Endothelial cell of umbilical vein (primary cell): ENCODE measurements around the gene OCA2. TPM values are rescaled to one million over a fixed set of nuclear protein-coding genes. Genes with fewer than 3 reads are reported as not detected.

ENCODE experiments used
- BruUV-seq: library from RNA; stranded (reverse); fragments of 400-500 nt; replicated peaks from 2 replicates; lab custom pipeline; 2021; lab: Mats Ljungman, UMichigan
- CTCF ChIA-PET: fragments of 300-600, 350-600 bp; sonication (Branson Sonifier 250); formaldehyde crosslinking; loops from one replicate; lab custom pipeline; 2021; ENCODE audit warnings: antibody characterized with exemption, inconsistent platforms; lab: Charles Lee
- POLR2A ChIA-PET: fragments of 300-600, 350-600 bp; sonication (Branson Sonifier 250); formaldehyde crosslinking; loops from one replicate; lab custom pipeline; 2021; ENCODE audit warnings: antibody characterized with exemption, inconsistent platforms; lab: Charles Lee
- DNase-seq: peaks from one replicate; pipeline ENCODE4 v3.0.0-alpha.2; 2011; ENCODE audit warnings: low read depth, low spot score
- FAIRE-seq: peaks from 2 replicates; lab custom pipeline; 2011; peaks lifted over from hg19 to GRCh38; lab: Jason Lieb, UNC
- H2AFZ ChIP-seq: 2 replicates; pipeline ENCODE4 v1.6.0; 2012; ENCODE audit warnings: low read depth, low read length, control low read depth, inconsistent platforms
- H3K27ac ChIP-seq: 2 replicates; pipeline ENCODE4 v1.5.1; 2011; ENCODE audit warnings: low read depth, mild to moderate bottlenecking, control low read depth, low read length, moderate library complexity; ENCODE audit not compliant: insufficient read depth
- H3K27me3 ChIP-seq, 2 experiments: 2 replicates each; pipeline versions ENCODE4 v1.6.0 to v1.6.1; 2011; ENCODE audit warnings: low read length in 2 of 2, mixed read lengths in 1 of 2; ENCODE audit not compliant: control insufficient read depth in 2 of 2, insufficient read depth in 2 of 2
- H3K36me3 ChIP-seq, 2 experiments: 2 replicates in 1 of 2; 3 replicates in 1 of 2; pipeline ENCODE4 v1.5.1; 2011; ENCODE audit warnings: low read length in 2 of 2, mild to moderate bottlenecking in 1 of 2, moderate library complexity in 1 of 2; ENCODE audit not compliant: control insufficient read depth in 2 of 2, insufficient read depth in 2 of 2; ENCODE audit errors: extremely low read depth in 1 of 2
- H3K4me1 ChIP-seq: 3 replicates; pipeline ENCODE4 v1.5.1; 2011; ENCODE audit warnings: mild to moderate bottlenecking, low read length; ENCODE audit not compliant: control insufficient read depth, insufficient read depth; ENCODE audit errors: extremely low read depth
- H3K4me2 ChIP-seq: 2 replicates; pipeline ENCODE4 v1.6.1; 2011; ENCODE audit warnings: low read length, control low read depth, mixed read lengths; ENCODE audit not compliant: insufficient read depth
- H3K4me3 ChIP-seq, 3 experiments: fragments of 200-600 bp in 1 of 3; sonication (generic), shearing (Covaris generic) in 1 of 3; replicated peaks in 1 of 3; 2 replicates each; pipeline ENCODE4 v1.5.1; 2011 to 2016; ENCODE audit warnings: control low read depth in 3 of 3, low read length in 3 of 3, mild to moderate bottlenecking in 2 of 3, inconsistent platforms in 1 of 3, low read depth in 1 of 3, moderate library complexity in 1 of 3; ENCODE audit not compliant: insufficient read depth in 1 of 3
- H3K79me2 ChIP-seq: 2 replicates; pipeline ENCODE4 v1.6.0; 2012; ENCODE audit warnings: low read length, inconsistent platforms; ENCODE audit not compliant: control insufficient read depth, insufficient read depth
- H3K9ac ChIP-seq: replicated peaks from 2 replicates; pipeline ENCODE3; 2011; ENCODE audit warnings: low read length, control low read depth; ENCODE audit not compliant: insufficient read depth; ENCODE audit errors: extremely low read depth
- H3K9me1 ChIP-seq: replicated peaks from 3 replicates; pipeline ENCODE4 v1.6.0; 2011; ENCODE audit warnings: mild to moderate bottlenecking, low read length; ENCODE audit not compliant: control insufficient read depth, insufficient read depth; ENCODE audit errors: extremely low read depth
- H3K9me3 ChIP-seq: replicated peaks from 2 replicates; pipeline ENCODE4 v1.5.1; 2012; ENCODE audit warnings: low read length, inconsistent platforms; ENCODE audit not compliant: control insufficient read depth, insufficient read depth
- H4K20me1 ChIP-seq: replicated peaks from 2 replicates; pipeline ENCODE3; 2011; ENCODE audit warnings: mild to moderate bottlenecking, low read length; ENCODE audit not compliant: control insufficient read depth, insufficient read depth; ENCODE audit errors: extremely low read depth
- CTCF ChIP-seq, 2 donors: IDR thresholded peaks; 1 replicate in 1 of 2; 2 replicates in 1 of 2; pipeline ENCODE4 v1.5.1; 2011; ENCODE audit warnings: low read length in 2 of 2, mild to moderate bottlenecking in 2 of 2, moderate library complexity in 2 of 2, control low read depth in 1 of 2, inconsistent platforms in 1 of 2, low read depth in 1 of 2; ENCODE audit not compliant: insufficient read depth in 1 of 2; ENCODE audit errors: extremely low read depth in 1 of 2
- EZH2 ChIP-seq: IDR thresholded peaks from 2 replicates; pipeline ENCODE4 v1.6.1; 2012; ENCODE audit warnings: borderline replicate concordance, low read depth, mild to moderate bottlenecking, moderate library complexity, low read length, inconsistent platforms; ENCODE audit not compliant: severe bottlenecking
- FOS ChIP-seq: IDR thresholded peaks from 2 replicates; pipeline ENCODE4 v1.6.1; 2011; ENCODE audit warnings: mild to moderate bottlenecking, low read length, moderate library complexity, borderline replicate concordance; ENCODE audit not compliant: insufficient read depth
- GATA2 ChIP-seq: IDR thresholded peaks from 2 replicates; pipeline ENCODE4 v1.7.0; 2011; ENCODE audit warnings: low read depth, mild to moderate bottlenecking, moderate library complexity, mixed read lengths, low read length; ENCODE audit not compliant: insufficient read length, insufficient read depth
- JUN ChIP-seq: IDR thresholded peaks from 2 replicates; pipeline ENCODE4 v1.6.1; 2011; ENCODE audit warnings: borderline replicate concordance, low read depth; ENCODE audit not compliant: insufficient read length, insufficient read depth
- MAX ChIP-seq: IDR thresholded peaks from 2 replicates; pipeline ENCODE4 v1.6.1; 2011; ENCODE audit not compliant: insufficient read depth, insufficient read length
- MYC ChIP-seq: IDR thresholded peaks from one replicate; pipeline ENCODE4 v1.6.1; 2011; ENCODE audit warnings: mild to moderate bottlenecking, low read depth, low read length
- POLR2A ChIP-seq: IDR thresholded peaks from 2 replicates; pipeline ENCODE4 v1.6.1; 2012; ENCODE audit warnings: low read depth, mild to moderate bottlenecking, control low read depth, low read length
- POLR2AphosphoS5 ChIP-seq: IDR thresholded peaks from 2 replicates; pipeline ENCODE4 v1.6.1; 2012; ENCODE audit warnings: low read depth, mild to moderate bottlenecking, control low read depth, low read length, moderate library complexity; ENCODE audit not compliant: insufficient read depth
- dilution Hi-C: fragments of 300-500 bp; cut with MboI; formaldehyde crosslinking; loops from one replicate; pipeline ENCODE4 v1.15.0; 2019; ENCODE audit warnings: low sequenced_read_pairs; ENCODE audit not compliant: extremely low pct_ligation_motif_present
- intact Hi-C: fragments of 100-400 bp; cut with micrococcal nuclease; formaldehyde crosslinking; loops from one replicate; pipeline ENCODE4 v1.10.0; 2022
- polyA plus RNA-seq, 4 experiments: library from polyadenylated mRNA; depleted of rRNA in 3 of 4; stranded (reverse) in 3 of 4; unstranded in 1 of 4; fragments of >200 nt; gene quantifications; 2 replicates each; pipeline versions ENCODE4 v1.2.1 to v1.2.3, GENCODE V29; 2011 to 2012; ENCODE audit warnings: missing spikeins in 1 of 4
- total RNA-seq: library from RNA; stranded (reverse); gene quantifications from 2 replicates; pipeline ENCODE4 v1.2.3, GENCODE V29; 2021

OCA2 gene
- total and polyA plus RNA-seq, 2 donors (not counting 3 experiments of a cell fraction or from before 2014, with no cell fraction given): not detected

- H3K27me3 ChIP-seq: no peaks in the 10 kb centered on the region
- dilution Hi-C loops (no loop called here), intact Hi-C loops (no loop called here)
- POLR2A ChIA-PET: no interaction called here
- CTCF ChIA-PET: no interaction called here
- no TSS peak for BruUV-seq
- H3K4me3 ChIP-seq: no peak overlapping the region
- no peak overlapping the region for H3K9ac ChIP-seq
- H3K4me1 ChIP-seq: no peaks in the 10 kb centered on the region
- no peaks in the 10 kb centered on the region for H4K20me1 ChIP-seq
- H3K4me2 ChIP-seq: no peak overlapping the region
- FAIRE-seq: no peak
- no peaks in the 10 kb centered on the region for H3K79me2 ChIP-seq
- TF ChIP-seq GATA2 (no peak), POLR2A (no peak), MAX (no peak), FOS (no peak), MYC (no peak), EZH2 (no peak), POLR2AphosphoS5 (no peak), JUN (no peak), CTCF (IDR thresholded peaks at IDR 0.05; ENCODE audit: extremely low read depth in 1 of 2, insufficient read depth in 1 of 2, low read depth in 1 of 2, low read length in 2 of 2) (no peak)
- DNase-seq: no peak
- H3K9me3 ChIP-seq: peaks cover 5% of the 10 kb centered on the region
- no peak overlapping the region for H2AFZ ChIP-seq
- no peak overlapping the region for H3K27ac ChIP-seq
- no peaks in the 10 kb centered on the region for H3K36me3 ChIP-seq
- H3K9me1 ChIP-seq: no peaks in the 10 kb centered on the region
Observed at GRCh38 chr15:27993996-27994780, 104.9 kb downstream of the OCA2 start.
